Thoracic aorta (tissue), 2 donors: ENCODE measurements around the gene SLC7A7. TPM values are rescaled to one million over a fixed set of nuclear protein-coding genes. Genes with fewer than 3 reads are reported as not detected.

Experiments
- ATAC-seq: fragments of 150-250 bp; one replicate; pipeline ENCODE4 v1.8.0; 2017; ENCODE audit warnings: low read depth; ENCODE audit not compliant: insufficient number of reproducible peaks, low FRiP score
- DNase-seq: peaks from one replicate; pipeline ENCODE4 v3.0.0-alpha.2; 2020; ENCODE audit warnings: low spot score
- H3K27ac ChIP-seq, 2 donors: fragments of 200-600 bp; sonication (generic); 1 replicate in 1 of 2; 2 replicates in 1 of 2; pipeline ENCODE4 v1.5.1; 2016; ENCODE audit warnings: mild to moderate bottlenecking in 2 of 2, moderate library complexity in 2 of 2
- H3K27me3 ChIP-seq: fragments of 200-600 bp; sonication (generic); replicated peaks from 2 replicates; pipeline ENCODE4 v1.6.0; 2016; ENCODE audit warnings: mild to moderate bottlenecking; ENCODE audit not compliant: insufficient read depth
- H3K36me3 ChIP-seq: fragments of 200-600 bp; sonication (generic); one replicate; pipeline ENCODE4 v1.5.1; 2016
- H3K4me1 ChIP-seq, 2 donors: fragments of 200-600 bp; sonication (generic); 1 replicate in 1 of 2; 2 replicates in 1 of 2; pipeline versions ENCODE4 v1.5.1 to v1.6.0; 2016; ENCODE audit warnings: low read depth in 2 of 2, mild to moderate bottlenecking in 1 of 2; ENCODE audit not compliant: control insufficient read depth in 1 of 2
- H3K4me3 ChIP-seq: fragments of 200-600 bp; sonication (generic); 2 replicates; pipeline ENCODE4 v1.5.1; 2016; ENCODE audit warnings: mild to moderate bottlenecking
- H3K9me3 ChIP-seq: fragments of 200-600 bp; sonication (generic); 2 replicates; pipeline ENCODE4 v1.5.1; 2016
- CTCF ChIP-seq: fragments of 200-600 bp; sonication (generic); IDR thresholded peaks from one replicate; pipeline ENCODE4 v1.5.1; 2019; ENCODE audit warnings: antibody characterized with exemption
- total RNA-seq, 2 donors: library from RNA; depleted of rRNA; stranded (reverse); fragments of >200 nt; gene quantifications; one replicate each; pipeline versions ENCODE4 v1.1.0 to v1.2.3, GENCODE V29; 2016

The SLC7A7 gene
- total RNA-seq, 2 donors from 2014 or later: 34.4 to 38.5 TPM

- DNase-seq: peak; percentile 86
- Histone ChIP-seq H3K4me3 (no peak overlapping the region), H3K27ac (peak overlapping the region; percentile 91 to 96), H3K4me1 (peaks cover 54 to 70% of the 10 kb centered on the region in 2 donors), H3K36me3 (peaks cover 2% of the 10 kb centered on the region), H3K27me3 (no peaks in the 10 kb centered on the region), H3K9me3 (no peaks in the 10 kb centered on the region)
- peak; percentile 35 for ATAC-seq
- TF ChIP-seq CTCF: no peak
Measured at GRCh38 chr14:22850944-22851764, 35.9 kb upstream of the SLC7A7 start.

GRCh38 chr14:22849212-22849819, 34.1 kb upstream of the SLC7A7 start:
- DNase-seq (peak; percentile 25), ATAC-seq (no peak)
- TF ChIP-seq CTCF: no peak
- peak overlapping the region; percentile 46 for H3K4me3 ChIP-seq
- no peaks in the 10 kb centered on the region for H3K9me3 ChIP-seq
- H3K4me1 ChIP-seq: peaks cover 57 to 88% of the 10 kb centered on the region in 2 donors
- no peaks in the 10 kb centered on the region for H3K27me3 ChIP-seq
- peak overlapping the region; percentile 91 to 96 for H3K27ac ChIP-seq
- peaks cover 20% of the 10 kb centered on the region for H3K36me3 ChIP-seq

GRCh38 chr14:22848351-22849164, 33.3 kb upstream of the SLC7A7 start:
- Histone ChIP-seq H3K4me3 (peak overlapping the region; percentile 46), H3K4me1 (peaks cover 57 to 89% of the 10 kb centered on the region in 2 donors), H3K27me3 (no peaks in the 10 kb centered on the region), H3K9me3 (no peaks in the 10 kb centered on the region), H3K36me3 (peaks cover 27% of the 10 kb centered on the region), H3K27ac (peak overlapping the region; percentile 91 to 96)
- TF ChIP-seq CTCF: no peak
- DNase-seq: peak; percentile 60
- ATAC-seq: peak; percentile 65

- peak overlapping the region; percentile 91 to 96 for H3K27ac ChIP-seq
- DNase-seq (no peak), ATAC-seq (no peak)
- H3K4me3 ChIP-seq: peak overlapping the region; percentile 46
- no peaks in the 10 kb centered on the region for H3K9me3 ChIP-seq
- H3K36me3 ChIP-seq: peaks cover 35% of the 10 kb centered on the region
- H3K4me1 ChIP-seq: peaks cover 54 to 89% of the 10 kb centered on the region in 2 donors
- H3K27me3 ChIP-seq: no peaks in the 10 kb centered on the region
- TF ChIP-seq CTCF: no peak
Measured at GRCh38 chr14:22847661-22848341, 32.6 kb upstream of the SLC7A7 start.
